IPS-18c (cell line): ENCODE data around the gene TAS2R50.

Experiments used
- H3K4me3 ChIP-seq: 2 replicates; pipeline ENCODE4 v1.7.0; 2013; ENCODE audit warnings: low read depth, mild to moderate bottlenecking, low read length, moderate library complexity; ENCODE audit not compliant: insufficient read depth
- H3K9me3 ChIP-seq: one replicate; pipeline ENCODE4 v1.6.1; 2013; ENCODE audit warnings: mild to moderate bottlenecking, low read length, moderate library complexity; ENCODE audit not compliant: control insufficient read depth, insufficient read depth

TAS2R50 gene

DNA sequence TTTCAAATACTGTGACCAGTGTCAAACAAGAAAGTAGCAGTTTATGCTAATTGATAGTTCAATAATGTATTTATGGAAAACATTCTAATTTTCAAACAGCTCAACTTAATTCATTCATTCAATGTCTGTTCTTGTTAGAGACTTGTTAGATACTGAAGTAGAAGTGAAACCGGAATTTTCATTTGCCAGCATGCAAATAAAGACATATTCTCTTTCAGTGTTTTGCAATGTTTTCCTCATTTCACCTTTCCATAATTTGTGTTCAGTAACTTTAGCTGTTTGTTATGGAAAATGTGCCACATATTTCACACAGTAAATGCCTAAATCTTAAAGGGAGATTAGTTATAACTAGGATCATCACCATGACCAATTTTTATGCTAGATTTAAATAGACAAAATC is 21.2 kb downstream of the TAS2R50 start:
- no peaks in the 10 kb centered on the region for H3K9me3 ChIP-seq
- H3K4me3 ChIP-seq: no peak overlapping the region

DNA sequence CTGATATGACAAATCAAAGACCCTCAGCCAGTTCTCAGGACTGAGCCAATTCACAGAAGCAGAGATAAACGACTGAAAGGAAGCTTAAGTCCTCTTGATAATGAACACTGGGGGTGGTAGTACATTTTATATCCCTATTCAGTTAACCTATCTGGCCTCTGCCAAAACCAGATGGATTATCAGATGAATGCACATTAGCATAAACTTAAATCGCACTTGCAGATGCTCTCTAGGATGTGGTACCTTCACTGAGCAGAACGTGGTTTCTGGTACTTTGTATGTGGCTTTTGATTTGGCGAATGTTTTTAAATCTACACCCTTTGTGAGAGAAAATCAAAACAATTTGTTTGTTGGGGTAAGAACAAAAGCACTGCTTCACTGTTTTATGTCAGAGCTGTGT is 26.5 kb downstream of the TAS2R50 start:
- H3K4me3 ChIP-seq: no peak overlapping the region
- H3K9me3 ChIP-seq: no peaks in the 10 kb centered on the region

DNA sequence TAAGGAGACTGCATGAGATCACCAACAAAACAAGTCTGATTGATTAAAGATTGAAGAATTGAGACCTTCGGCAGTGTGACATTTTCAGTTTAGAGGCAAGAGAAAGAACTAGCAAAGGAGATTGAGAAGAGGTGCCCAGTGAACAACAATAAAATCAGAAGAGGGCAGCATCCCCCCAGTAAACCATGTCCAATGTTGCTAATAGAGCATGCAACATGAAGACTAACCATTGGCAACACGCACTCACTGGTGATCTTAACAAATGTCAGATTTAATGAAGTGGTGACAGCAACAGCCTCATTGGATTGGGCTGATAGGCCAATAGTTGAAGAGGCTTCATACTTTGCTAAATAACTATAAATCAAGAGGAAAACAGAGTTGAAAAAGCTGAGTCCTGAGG is 26.9 kb downstream of the TAS2R50 start:
- no peaks in the 10 kb centered on the region for H3K9me3 ChIP-seq
- no peak overlapping the region for H3K4me3 ChIP-seq

DNA sequence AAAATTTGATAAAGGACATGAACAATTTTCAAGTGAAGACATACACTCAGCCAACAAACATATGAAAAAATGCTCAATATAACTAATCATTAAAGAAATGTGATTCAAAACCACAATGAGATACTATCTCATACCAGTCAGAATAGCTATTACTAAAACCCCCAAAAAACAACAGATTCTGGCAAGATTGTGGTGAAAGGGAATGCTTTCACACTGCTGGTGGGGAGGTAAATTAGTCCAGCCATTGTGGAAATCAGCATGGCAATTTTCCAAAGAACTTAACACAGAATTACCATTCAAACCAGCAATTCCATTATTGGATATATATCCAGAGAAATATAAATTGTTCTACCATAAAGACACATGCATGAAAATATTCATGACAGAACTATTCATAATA is 29.0 kb downstream of the TAS2R50 start:
- Histone ChIP-seq H3K4me3 (no peak overlapping the region), H3K9me3 (no peaks in the 10 kb centered on the region)

DNA sequence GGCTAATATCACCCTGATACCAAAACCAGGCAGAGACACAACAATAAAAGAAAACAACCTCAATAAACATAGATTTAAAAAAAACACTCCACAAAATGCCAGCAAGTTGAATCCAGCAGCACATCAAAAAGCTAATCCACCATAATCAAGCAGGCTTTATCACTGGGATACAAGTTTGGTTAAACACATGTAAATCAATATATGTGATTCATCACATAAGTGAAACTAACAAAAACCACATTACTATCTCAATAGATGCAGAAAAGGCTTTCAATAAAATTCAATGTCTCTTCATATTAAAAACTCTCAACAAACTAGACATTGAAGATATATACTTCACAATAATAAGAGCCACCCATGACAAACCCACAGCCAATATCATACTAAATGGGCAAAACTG is 30.6 kb downstream of the TAS2R50 start:
- H3K4me3 ChIP-seq: no peak overlapping the region
- no peaks in the 10 kb centered on the region for H3K9me3 ChIP-seq

DNA sequence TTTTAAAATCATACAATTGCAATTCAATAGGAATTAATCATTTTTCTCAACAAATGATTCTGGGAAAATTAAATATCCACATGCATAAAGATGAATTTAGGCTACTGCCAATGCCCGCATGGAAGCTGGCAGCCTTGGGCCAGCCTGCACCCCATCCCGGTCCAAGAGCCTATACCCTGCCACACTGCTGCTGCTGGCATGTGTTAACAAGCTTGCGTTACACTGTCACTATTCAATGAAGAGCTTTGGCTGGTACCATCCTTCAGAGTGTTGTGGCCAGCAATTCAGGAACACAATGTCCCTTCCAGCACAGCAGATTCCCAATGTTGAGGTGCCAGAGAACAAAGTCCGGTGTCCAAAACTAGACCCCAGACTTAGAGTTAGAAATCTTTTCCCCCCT is 34.1 kb downstream of the TAS2R50 start:
- no peak overlapping the region for H3K4me3 ChIP-seq
- no peaks in the 10 kb centered on the region for H3K9me3 ChIP-seq

DNA sequence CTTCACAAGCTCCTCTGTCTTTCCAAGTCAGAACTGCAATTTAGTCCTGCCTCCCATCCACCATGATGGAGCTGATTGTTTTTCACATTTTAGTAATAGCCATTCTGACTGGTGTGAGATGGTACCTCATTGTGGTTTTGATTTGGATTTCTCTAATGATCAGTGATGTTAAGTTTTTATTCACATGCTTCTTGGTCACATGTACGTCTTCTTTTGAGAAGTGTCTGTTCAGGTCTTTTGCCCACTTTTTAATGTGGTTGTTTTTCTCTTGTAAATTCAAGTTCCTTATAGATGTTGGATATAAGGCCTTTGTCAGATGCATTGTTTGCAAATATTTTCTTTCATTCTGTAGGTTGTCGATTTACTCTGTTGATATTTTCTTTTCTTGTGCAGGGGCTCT is 43.5 kb downstream of the TAS2R50 start:
- no peak overlapping the region for H3K4me3 ChIP-seq
- peaks cover 9% of the 10 kb centered on the region for H3K9me3 ChIP-seq

DNA sequence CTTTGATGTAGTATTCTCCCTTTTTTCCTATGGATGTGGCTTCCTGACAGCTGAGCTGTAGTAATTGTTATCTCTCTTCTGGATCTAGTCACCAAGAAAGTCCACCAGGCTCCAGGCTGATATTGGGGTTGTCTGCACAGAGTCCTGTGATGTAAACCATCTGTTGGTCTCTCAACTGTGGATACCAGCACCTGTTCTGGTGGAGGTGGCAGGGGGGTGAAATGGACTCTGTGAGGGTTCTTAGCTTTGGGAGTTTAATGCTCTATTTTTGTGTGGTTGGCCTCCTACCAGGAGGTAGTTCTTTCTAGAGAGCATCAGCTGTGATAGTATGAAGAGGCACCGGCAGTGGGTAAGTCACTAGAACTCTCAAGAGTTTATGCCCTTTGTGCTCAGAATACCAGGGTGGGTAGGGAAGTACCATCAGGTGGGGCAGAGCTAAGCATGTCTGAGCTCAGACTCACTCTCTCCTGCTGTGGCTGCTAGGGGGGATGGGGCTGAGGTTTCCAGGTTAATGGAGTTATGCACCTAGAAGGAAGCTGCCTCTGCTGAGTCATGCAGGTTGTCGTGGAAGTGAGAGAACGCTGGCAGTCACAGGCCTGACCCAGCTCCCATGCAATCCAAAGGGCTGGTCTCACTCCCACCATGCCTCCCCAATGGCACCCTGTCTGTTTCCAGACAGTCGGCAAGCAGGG is 44.6 kb downstream of the TAS2R50 start:
- H3K4me3 ChIP-seq: no peak overlapping the region
- H3K9me3 ChIP-seq: peaks cover 6% of the 10 kb centered on the region

DNA sequence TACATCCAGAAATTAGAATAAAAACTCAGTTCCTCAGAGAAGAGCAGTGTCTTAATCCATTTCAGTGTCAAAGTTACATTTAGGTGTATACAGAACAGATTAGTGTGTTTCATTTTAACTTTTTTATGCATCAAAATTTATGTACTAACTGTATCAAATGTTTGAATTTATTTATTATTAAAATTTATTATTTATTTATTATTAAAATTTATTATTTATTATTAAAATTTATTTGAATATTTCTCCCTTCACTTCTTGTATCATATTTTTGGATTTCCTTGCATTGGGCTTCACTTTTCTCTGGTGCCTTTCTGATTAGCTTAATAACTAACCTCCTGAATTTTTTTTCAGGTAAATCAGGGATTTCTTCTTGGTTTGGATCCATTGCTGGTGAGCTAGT is 45.3 kb downstream of the TAS2R50 start:
- H3K9me3 ChIP-seq: peaks cover 3% of the 10 kb centered on the region
- H3K4me3 ChIP-seq: no peak overlapping the region

DNA sequence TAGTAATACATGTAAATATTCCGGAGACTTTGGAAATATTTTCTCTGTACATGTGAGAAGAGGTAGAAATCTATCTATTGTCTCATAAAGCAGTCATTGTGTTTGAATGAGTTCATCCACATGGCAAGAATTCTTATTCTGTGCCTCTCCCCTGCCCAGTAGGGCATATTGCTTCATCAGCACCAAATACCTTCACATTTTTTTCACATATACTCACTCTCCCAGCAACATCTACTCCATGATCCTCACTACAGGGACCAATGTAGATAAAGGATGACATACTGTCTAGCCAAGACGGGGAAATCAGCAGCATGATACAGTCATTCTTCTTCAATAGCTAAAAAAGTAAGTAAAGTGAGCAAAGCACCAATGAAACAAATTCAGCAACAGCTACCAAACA is 46.3 kb downstream of the TAS2R50 start:
- no peak overlapping the region for H3K4me3 ChIP-seq
- H3K9me3 ChIP-seq: no peaks in the 10 kb centered on the region

DNA sequence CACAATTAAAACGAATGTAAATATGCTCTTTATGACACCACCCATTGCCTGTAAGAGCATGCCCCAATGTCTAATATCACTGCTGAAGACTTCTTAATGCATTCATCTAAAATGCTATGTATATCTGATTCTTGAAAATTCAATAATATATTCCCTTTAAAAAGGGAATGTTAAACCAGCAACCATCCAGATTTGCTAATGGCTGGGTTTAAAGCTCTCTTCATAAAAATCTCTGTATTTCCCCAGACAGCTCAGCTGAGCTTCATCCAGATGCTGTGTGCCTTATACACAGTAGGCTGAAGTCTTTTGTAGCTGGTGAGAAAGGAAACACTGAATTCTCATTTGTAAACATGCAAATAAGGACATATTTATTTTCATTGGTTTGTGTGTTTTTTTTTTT is 47.5 kb downstream of the TAS2R50 start, which contains the start of gene TAS2R14:
Gene TAS2R14, minus strand, starts transcription at position 101 of the 400 bp plus-strand sequence. Its CDS starts 56 bp downstream, at position 45.
- Histone ChIP-seq H3K4me3 (no peak within 1 kb of the TSS), H3K9me3 (no peaks in the 10 kb centered on the region)

DNA sequence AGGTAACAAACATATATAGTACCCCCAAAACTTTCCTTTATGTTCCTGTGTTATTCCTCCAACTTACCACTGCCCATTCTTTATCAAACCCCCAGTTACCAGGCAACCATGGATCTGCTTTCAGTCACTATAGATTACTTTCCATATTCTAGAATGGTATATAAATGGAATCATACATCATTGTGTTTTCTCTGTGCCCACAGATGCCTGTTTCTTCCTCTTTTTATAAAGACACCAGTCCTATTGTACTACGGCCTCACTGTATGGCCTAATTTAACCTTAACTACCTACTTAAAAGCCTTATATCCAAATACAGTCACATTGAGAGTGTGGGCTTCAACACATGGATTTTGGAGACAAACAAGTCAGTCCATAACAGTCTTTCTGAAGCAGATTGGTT is 50.2 kb downstream of the TAS2R50 start:
- Histone ChIP-seq H3K9me3 (no peaks in the 10 kb centered on the region), H3K4me3 (no peak overlapping the region)
